ENCODE results near the gene AFF3. TPM values are rescaled to one million over a fixed set of nuclear protein-coding genes. Genes with fewer than 3 reads are reported as not detected.

AFF3 gene
- total RNA-seq, 1 experiment from 2014 or later = 0.22 TPM

DNA sequence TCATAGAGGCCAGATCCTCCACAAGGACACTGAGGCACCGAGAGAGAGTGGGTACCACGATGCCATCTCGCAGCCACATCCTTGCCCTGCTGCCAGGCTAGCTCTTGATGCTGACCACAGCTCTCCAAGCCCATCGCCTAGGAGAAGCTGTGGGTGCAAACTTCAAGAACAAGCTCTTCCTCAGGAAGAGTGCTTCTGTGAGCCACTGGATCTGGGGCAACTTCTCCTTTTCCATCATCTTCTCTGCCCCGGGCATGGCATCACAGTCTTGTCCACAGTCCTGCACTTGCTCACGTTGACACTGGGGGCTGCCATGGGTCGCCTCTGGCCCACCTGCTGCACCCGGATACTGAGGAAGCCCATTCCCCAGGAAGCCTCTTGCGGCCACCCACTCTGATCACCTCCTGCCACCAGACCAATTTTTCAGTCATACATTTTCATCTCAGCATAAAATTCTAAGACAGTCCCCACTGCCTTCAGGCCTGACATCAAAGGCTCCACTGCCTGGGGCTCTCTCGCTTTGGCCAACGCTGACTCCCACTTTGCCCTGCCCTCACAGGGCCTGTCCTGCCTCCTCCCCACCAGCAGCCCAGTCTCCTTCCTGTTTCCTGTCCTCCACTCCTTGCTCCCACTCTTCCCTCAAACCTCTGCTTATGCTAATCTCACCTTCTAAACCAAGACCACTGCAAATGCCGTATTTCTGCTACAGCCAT lies 243.9 kb downstream of the AFF3 start:
- Histone ChIP-seq H4K20me1 (ENCODE audit: control insufficient read depth, insufficient read depth, insufficient read length) (no peaks in the 10 kb centered on the region), H2AFZ (ENCODE audit: low read length) (no peak overlapping the region), H2BK20ac (ENCODE audit: low read depth, low read length, poor library complexity, severe bottlenecking) (no peak overlapping the region), H2BK15ac (ENCODE audit: low read depth, low read length) (no peak overlapping the region), H2BK120ac (ENCODE audit: low read depth, low read length, poor library complexity, severe bottlenecking) (no peak overlapping the region), H3K9ac (ENCODE audit: extremely low read depth, insufficient read length, low read length) (no peak overlapping the region), H4K5ac (ENCODE audit: insufficient read length, low read depth, low read length) (no peak overlapping the region), H3K4me1 (ENCODE audit: insufficient read depth, low read length) (no peaks in the 10 kb centered on the region), H2AK5ac (ENCODE audit: insufficient read length, low read length) (no peak overlapping the region), H3K9me3 (ENCODE audit: control insufficient read depth, low read depth, low read length) (no peaks in the 10 kb centered on the region), H2BK5ac (ENCODE audit: insufficient read length, low read length) (no peak overlapping the region), H3K79me1 (ENCODE audit: insufficient read depth, low read depth, low read length, poor library complexity, severe bottlenecking) (no peaks in the 10 kb centered on the region), H3K4ac (ENCODE audit: low read depth, low read length) (no peak overlapping the region), H2BK12ac (ENCODE audit: insufficient read length, low read depth, low read length) (no peak overlapping the region), H3K23ac (ENCODE audit: insufficient read length, low read depth, low read length) (no peak overlapping the region), H4K91ac (ENCODE audit: insufficient read length, low read depth, low read length) (no peak overlapping the region), H3T11ph (ENCODE audit: low read length) (no peak overlapping the region), H3K27me3 (ENCODE audit: insufficient read depth, low read length) (no peaks in the 10 kb centered on the region; the same call in 1 of the 2 replicates), H3K4me2 (ENCODE audit: insufficient read depth, insufficient read length, low read length) (no peak overlapping the region), H3K23me2 (ENCODE audit: insufficient read length, low read depth, low read length, poor library complexity, severe bottlenecking) (no peaks in the 10 kb centered on the region), H3K56ac (ENCODE audit: insufficient read length, low read depth, low read length) (no peak overlapping the region), H3K14ac (ENCODE audit: insufficient read depth, low read length) (no peak overlapping the region), H3K18ac (ENCODE audit: insufficient read length, low read depth, low read length) (no peak overlapping the region), H3K79me2 (ENCODE audit: insufficient read depth, low read length) (no peaks in the 10 kb centered on the region), H4K8ac (replicated peaks; ENCODE audit: insufficient read length, low read depth, low read length) (no peak overlapping the region), H3K27ac (ENCODE audit: insufficient read length, low read depth, low read length) (no peak overlapping the region)
- no peak for TF ChIP-seq CTCF (conservative IDR thresholded peaks at IDR 0.05)
- DNase-seq = no peak
- H3K9me3 Mint-ChIP-seq = no peaks in the 10 kb centered on the region
- no peaks in the 10 kb centered on the region for H3K4me1 Mint-ChIP-seq
- no peaks in the 10 kb centered on the region for H3K36me3 Mint-ChIP-seq (ENCODE audit: insufficient read depth in 1 of 3, low read depth in 3 of 3)
- peak overlapping the region in 1 of 3 experiments; percentile 0; a peak in 3 of 7 replicates for H3K27ac Mint-ChIP-seq
- WGBS (ENCODE audit: extremely low coverage, insufficient read length, low lambda C conversion rate) = no CpG with 5 or more reads among the region's 12 CpGs
- no peak overlapping the region for H3K4me3 Mint-ChIP-seq
- peaks cover 3% of the 10 kb centered on the region for H3K27me3 Mint-ChIP-seq (ENCODE audit: low read depth)
